ENCODE data around the gene POFUT1.

POFUT1 gene

DNA sequence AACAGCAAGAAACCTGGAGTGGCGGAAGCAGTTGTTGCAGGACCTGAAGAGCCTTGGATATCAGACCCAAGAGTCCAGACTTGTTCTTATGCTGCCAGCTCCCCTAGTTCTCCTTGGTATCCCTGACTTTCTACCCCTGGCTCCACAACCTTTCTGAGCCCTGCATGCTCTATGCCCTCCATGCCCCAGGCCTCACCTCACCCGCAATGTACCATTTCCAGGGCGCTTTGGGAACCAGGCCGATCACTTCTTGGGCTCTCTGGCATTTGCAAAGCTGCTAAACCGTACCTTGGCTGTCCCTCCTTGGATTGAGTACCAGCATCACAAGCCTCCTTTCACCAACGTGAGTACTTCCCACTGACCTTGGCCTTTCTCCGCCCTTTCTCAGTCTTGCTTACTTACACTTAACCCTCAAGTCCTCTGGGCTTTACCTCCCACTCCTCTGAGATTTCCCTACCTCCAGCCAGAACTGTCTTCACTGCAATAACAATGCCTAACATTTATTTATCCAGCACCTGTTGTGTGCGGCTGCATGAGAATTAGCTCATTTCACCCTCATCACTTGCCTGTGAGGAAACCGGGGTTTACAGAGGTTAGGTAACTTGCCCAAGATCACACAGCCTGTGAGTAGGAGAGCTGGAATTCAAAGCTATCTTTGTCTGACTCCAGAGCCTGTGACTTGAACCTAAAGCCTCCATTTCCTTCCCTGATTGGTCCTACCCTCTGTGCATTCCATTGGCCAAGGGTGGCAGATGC, 2.3 kb downstream of the POFUT1 start:
- no peaks in the 10 kb centered on the region for H3K27me3 ChIP-seq (ENCODE audit: low read depth, low read length)
- H3K9me3 ChIP-seq (ENCODE audit: control insufficient read depth in 1 of 2, low read length in 2 of 2), result no peaks in the 10 kb centered on the region
- peaks cover under 1 to 6% of the 10 kb centered on the region in 2 donors for H3K36me3 ChIP-seq (ENCODE audit: control insufficient read depth in 1 of 2, insufficient read depth in 2 of 2, low read length in 2 of 2)
- H3K4me3 ChIP-seq (ENCODE audit: low read depth in 1 of 2, low read length in 2 of 2), result no peak overlapping the region
- peaks cover 19 to 35% of the 10 kb centered on the region in 2 donors for H3K4me1 ChIP-seq (ENCODE audit: control insufficient read depth in 1 of 2, insufficient read depth in 2 of 2, low read length in 2 of 2)
- H3K27ac ChIP-seq (ENCODE audit: low read length), result no peak overlapping the region

DNA sequence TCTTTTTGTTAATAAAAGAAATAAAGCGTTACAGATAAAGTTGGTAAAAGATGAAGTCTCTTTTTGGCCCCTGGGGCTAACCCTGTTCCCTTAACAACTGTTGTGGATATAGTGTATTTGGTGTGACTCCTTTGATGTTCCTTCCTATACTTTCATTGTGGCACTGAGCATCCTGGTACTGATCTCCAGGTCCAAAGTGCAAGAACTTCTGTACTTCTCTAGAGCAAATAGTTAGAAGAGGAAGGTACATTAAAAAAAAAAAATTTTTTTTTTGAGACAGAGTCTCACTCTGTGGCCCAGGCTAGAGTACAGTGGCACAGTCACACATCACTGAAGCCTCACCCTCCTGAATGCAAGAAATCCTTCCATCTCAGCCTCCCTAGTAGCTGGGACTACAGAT, 6.2 kb downstream of the POFUT1 start:
- Histone ChIP-seq H3K27me3 (ENCODE audit: low read depth, low read length) (no peaks in the 10 kb centered on the region), H3K36me3 (ENCODE audit: control insufficient read depth in 1 of 2, insufficient read depth in 2 of 2, low read length in 2 of 2) (peaks cover 27 to 28% of the 10 kb centered on the region in 2 donors), H3K4me3 (ENCODE audit: low read depth in 1 of 2, low read length in 2 of 2) (no peak overlapping the region), H3K27ac (ENCODE audit: low read length) (no peak overlapping the region), H3K4me1 (ENCODE audit: control insufficient read depth in 1 of 2, insufficient read depth in 2 of 2, low read length in 2 of 2) (peaks cover 6% of the 10 kb centered on the region in 2 donors), H3K9me3 (ENCODE audit: control insufficient read depth in 1 of 2, low read length in 2 of 2) (no peaks in the 10 kb centered on the region)

DNA sequence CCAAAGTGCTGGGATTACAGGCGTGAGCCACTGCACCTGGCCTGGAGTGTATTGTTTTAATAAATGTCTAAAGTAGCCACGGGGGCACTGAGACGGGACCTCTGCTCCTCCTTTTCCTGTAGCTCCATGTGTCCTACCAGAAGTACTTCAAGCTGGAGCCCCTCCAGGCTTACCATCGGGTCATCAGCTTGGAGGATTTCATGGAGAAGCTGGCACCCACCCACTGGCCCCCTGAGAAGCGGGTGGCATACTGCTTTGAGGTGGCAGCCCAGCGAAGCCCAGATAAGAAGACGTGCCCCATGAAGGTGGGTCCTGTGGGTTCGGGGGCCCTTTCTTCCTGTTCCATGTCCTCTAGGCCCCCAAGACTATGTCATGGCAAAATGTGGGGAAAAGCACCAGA, 7.5 kb downstream of the POFUT1 start:
- no peaks in the 10 kb centered on the region for H3K27me3 ChIP-seq (ENCODE audit: low read depth, low read length)
- no peak overlapping the region for H3K4me3 ChIP-seq (ENCODE audit: low read depth in 1 of 2, low read length in 2 of 2)
- H3K9me3 ChIP-seq (ENCODE audit: control insufficient read depth in 1 of 2, low read length in 2 of 2), result no peaks in the 10 kb centered on the region
- peaks cover 27 to 30% of the 10 kb centered on the region in 2 donors for H3K36me3 ChIP-seq (ENCODE audit: control insufficient read depth in 1 of 2, insufficient read depth in 2 of 2, low read length in 2 of 2)
- no peak overlapping the region for H3K27ac ChIP-seq (ENCODE audit: low read length)
- peaks cover 0 to 6% of the 10 kb centered on the region in 2 donors for H3K4me1 ChIP-seq (ENCODE audit: control insufficient read depth in 1 of 2, insufficient read depth in 2 of 2, low read length in 2 of 2)

DNA sequence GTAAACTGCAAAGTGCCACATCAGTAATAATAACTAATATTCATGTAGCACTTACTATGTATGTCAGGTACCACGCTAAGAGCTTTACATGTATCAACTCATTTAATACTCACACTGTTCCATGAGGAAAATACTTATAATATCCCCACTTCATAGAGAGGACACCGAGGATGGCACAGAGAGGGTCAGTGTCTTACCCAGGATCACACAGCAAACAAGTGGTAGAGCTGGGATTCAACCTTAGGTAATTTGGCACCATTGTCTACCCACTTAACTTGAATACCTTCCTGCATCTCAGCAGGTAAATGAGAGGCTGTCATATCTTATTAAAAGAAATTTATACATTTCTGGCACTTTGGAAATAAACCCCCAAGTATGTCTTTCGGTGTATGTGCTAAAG, 8.0 kb downstream of the POFUT1 start:
- H3K4me3 ChIP-seq (ENCODE audit: low read depth in 1 of 2, low read length in 2 of 2), result no peak overlapping the region
- peaks cover 0 to 6% of the 10 kb centered on the region in 2 donors for H3K4me1 ChIP-seq (ENCODE audit: control insufficient read depth in 1 of 2, insufficient read depth in 2 of 2, low read length in 2 of 2)
- H3K27ac ChIP-seq (ENCODE audit: low read length), result no peak overlapping the region
- H3K27me3 ChIP-seq (ENCODE audit: low read depth, low read length), result no peaks in the 10 kb centered on the region
- H3K36me3 ChIP-seq (ENCODE audit: control insufficient read depth in 1 of 2, insufficient read depth in 2 of 2, low read length in 2 of 2), result peaks cover 27 to 32% of the 10 kb centered on the region in 2 donors
- H3K9me3 ChIP-seq (ENCODE audit: control insufficient read depth in 1 of 2, low read length in 2 of 2), result no peaks in the 10 kb centered on the region

DNA sequence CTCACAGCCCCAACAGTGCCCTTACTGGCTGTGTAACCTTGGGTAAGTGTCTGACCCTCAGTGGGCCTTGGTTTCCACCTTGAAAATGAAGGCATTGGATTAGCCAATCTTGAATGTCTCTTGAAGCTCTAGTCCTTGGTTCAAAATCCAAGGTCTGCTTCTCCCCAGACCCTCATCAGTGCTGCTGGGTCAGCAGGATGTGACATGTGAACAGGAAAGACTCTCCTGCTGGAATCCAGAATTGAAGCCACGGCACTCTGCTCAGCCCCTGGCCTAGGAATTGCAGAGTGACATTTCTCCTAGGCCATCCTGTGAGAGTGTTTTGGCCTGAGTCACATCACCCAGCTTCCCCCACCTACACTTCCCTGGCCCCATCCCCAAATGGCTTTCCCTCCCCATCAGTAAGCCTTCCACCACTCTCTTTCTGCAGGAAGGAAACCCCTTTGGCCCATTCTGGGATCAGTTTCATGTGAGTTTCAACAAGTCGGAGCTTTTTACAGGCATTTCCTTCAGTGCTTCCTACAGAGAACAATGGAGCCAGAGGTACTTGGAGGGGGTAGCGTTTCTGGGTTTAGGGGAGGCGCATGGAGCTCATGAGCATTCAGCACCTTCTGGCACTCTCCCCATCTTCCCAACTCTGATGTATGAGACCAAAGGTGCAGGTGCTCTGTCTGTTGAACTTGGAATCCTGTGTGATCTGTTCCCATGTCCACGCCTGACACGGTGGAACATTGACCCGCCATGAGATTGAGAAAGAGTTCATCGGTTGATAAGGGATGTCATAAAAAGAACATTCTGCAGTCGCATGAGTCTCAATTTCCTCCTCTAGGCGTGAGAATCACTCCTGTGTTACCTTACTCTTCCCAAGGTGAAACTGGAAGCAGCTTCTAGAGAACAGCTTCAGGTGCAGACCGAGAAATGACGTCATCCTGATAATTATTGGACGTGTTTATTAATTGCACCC, 8.8 kb downstream of the POFUT1 start:
- Histone ChIP-seq H3K4me3 (ENCODE audit: low read depth in 1 of 2, low read length in 2 of 2) (no peak overlapping the region), H3K27ac (ENCODE audit: low read length) (no peak overlapping the region), H3K27me3 (ENCODE audit: low read depth, low read length) (no peaks in the 10 kb centered on the region), H3K4me1 (ENCODE audit: control insufficient read depth in 1 of 2, insufficient read depth in 2 of 2, low read length in 2 of 2) (peaks cover 0 to 6% of the 10 kb centered on the region in 2 donors), H3K36me3 (ENCODE audit: control insufficient read depth in 1 of 2, insufficient read depth in 2 of 2, low read length in 2 of 2) (peaks cover 27 to 40% of the 10 kb centered on the region in 2 donors), H3K9me3 (ENCODE audit: control insufficient read depth in 1 of 2, low read length in 2 of 2) (no peaks in the 10 kb centered on the region)

DNA sequence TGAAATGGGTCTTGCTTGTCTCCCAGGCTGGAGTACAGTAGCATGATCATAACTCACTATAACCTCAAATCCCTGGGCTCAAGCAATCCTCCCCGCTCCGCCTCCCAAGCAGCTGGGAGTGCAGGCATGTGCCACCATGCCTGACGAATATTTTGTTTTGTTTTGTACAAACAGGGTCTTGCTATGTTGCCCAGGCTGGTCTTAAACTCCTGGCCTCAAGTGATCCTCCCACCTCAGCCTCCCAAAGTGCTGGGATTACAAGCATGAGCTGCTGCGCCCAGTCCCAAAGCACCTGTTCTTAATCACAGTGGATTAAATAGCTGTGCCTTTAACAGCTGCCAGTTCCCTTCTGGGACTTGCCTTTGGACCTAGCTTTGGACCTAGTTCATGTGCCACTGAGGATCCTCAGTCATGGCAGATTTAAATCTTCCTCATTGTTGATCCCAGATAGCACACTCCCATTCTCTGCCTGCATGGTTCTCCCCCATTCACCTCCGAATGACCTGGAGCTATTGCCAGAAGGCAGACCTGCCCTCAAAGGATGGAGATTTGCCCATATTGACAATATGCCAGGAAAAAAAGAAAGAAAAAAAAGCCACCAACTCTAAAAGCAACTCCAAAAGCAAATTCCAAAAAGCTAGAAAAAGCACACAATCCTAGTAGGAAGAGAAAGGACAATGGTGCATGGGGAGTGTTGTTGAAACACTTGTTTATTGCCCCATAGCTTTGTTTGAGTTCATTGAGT, 10.6 kb downstream of the POFUT1 start:
- no peaks in the 10 kb centered on the region for H3K27me3 ChIP-seq (ENCODE audit: low read depth, low read length)
- no peaks in the 10 kb centered on the region for H3K9me3 ChIP-seq (ENCODE audit: control insufficient read depth in 1 of 2, low read length in 2 of 2)
- no peak overlapping the region for H3K4me3 ChIP-seq (ENCODE audit: low read depth in 1 of 2, low read length in 2 of 2)
- peaks cover 0 to 6% of the 10 kb centered on the region in 2 donors for H3K4me1 ChIP-seq (ENCODE audit: control insufficient read depth in 1 of 2, insufficient read depth in 2 of 2, low read length in 2 of 2)
- no peak overlapping the region for H3K27ac ChIP-seq (ENCODE audit: low read length)
- H3K36me3 ChIP-seq (ENCODE audit: control insufficient read depth in 1 of 2, insufficient read depth in 2 of 2, low read length in 2 of 2), result peaks cover 33 to 58% of the 10 kb centered on the region in 2 donors

DNA sequence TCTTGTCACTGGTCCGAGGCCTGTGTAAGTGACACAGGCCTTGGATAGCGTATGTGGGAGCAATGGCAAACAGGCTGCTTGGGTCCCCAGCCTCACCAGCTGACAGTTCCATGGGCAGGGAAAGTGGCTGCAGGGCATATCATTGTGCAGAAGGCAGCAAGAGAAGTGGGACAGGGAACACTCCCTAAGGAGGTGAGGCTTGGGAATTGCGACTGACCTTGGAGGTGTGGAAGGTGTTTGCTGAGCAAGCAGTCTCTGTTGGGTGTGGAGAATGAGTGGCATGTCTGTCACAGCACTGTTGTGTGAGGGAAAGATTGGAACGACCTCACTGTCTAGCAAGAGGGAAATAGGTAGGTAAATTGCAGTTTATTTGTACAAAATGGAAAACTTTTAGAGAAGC, 16.8 kb downstream of the POFUT1 start:
- no peak overlapping the region for H3K4me3 ChIP-seq (ENCODE audit: low read depth in 1 of 2, low read length in 2 of 2)
- no peak overlapping the region for H3K27ac ChIP-seq (ENCODE audit: low read length)
- no peaks in the 10 kb centered on the region for H3K4me1 ChIP-seq (ENCODE audit: control insufficient read depth in 1 of 2, insufficient read depth in 2 of 2, low read length in 2 of 2)
- H3K9me3 ChIP-seq (ENCODE audit: control insufficient read depth in 1 of 2, low read length in 2 of 2), result no peaks in the 10 kb centered on the region
- peaks cover 26 to 62% of the 10 kb centered on the region in 2 donors for H3K36me3 ChIP-seq (ENCODE audit: control insufficient read depth in 1 of 2, insufficient read depth in 2 of 2, low read length in 2 of 2)
- no peaks in the 10 kb centered on the region for H3K27me3 ChIP-seq (ENCODE audit: low read depth, low read length)

DNA sequence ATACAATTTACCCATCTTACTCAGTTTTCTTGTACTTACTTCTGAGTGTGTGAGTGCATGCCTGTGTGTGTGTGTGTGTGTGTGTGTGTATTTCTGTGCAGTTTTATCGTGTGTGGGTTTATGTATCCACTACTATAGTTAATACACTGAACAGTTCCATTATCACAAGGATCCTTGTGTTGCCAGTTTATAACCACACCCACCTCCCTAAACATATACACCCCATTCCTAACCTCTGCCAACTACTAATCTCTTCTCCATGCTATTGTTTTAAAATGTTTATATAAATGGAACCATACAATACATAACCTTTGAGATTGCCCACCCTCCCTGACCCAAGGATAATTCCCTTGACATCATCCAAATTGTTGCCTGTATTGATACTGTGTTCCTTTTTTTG, 18.7 kb downstream of the POFUT1 start:
- Histone ChIP-seq H3K27ac (ENCODE audit: low read length) (no peak overlapping the region), H3K27me3 (ENCODE audit: low read depth, low read length) (no peaks in the 10 kb centered on the region), H3K36me3 (ENCODE audit: control insufficient read depth in 1 of 2, insufficient read depth in 2 of 2, low read length in 2 of 2) (peaks cover 37 to 66% of the 10 kb centered on the region in 2 donors), H3K9me3 (ENCODE audit: control insufficient read depth in 1 of 2, low read length in 2 of 2) (no peaks in the 10 kb centered on the region), H3K4me1 (ENCODE audit: control insufficient read depth in 1 of 2, insufficient read depth in 2 of 2, low read length in 2 of 2) (no peaks in the 10 kb centered on the region), H3K4me3 (ENCODE audit: low read depth in 1 of 2, low read length in 2 of 2) (no peak overlapping the region)

DNA sequence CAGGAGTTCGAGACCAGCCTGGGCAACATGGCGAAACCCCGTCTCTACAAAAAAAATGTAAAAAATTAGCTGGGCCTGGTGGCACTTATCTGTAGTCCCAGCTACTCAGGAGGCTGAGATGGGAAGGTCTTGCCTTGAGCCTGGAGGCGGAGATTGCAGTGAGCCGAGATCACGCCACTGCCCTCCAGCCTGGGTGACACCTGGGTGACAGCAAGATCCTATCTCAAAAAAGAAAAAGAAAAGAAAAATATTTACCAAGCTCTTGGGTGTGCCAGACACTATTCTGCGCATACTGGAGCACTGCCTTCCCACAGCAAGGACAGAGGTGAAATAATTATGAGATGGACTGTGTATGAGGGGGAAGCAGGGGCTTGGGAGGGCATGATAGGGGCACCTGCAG, 19.6 kb downstream of the POFUT1 start:
- Histone ChIP-seq H3K9me3 (ENCODE audit: control insufficient read depth in 1 of 2, low read length in 2 of 2) (no peaks in the 10 kb centered on the region), H3K4me3 (ENCODE audit: low read depth in 1 of 2, low read length in 2 of 2) (no peak overlapping the region), H3K27ac (ENCODE audit: low read length) (peak overlapping the region; percentile 28), H3K4me1 (ENCODE audit: control insufficient read depth in 1 of 2, insufficient read depth in 2 of 2, low read length in 2 of 2) (no peaks in the 10 kb centered on the region), H3K36me3 (ENCODE audit: control insufficient read depth in 1 of 2, insufficient read depth in 2 of 2, low read length in 2 of 2) (peaks cover 35 to 65% of the 10 kb centered on the region in 2 donors), H3K27me3 (ENCODE audit: low read depth, low read length) (no peaks in the 10 kb centered on the region)

DNA sequence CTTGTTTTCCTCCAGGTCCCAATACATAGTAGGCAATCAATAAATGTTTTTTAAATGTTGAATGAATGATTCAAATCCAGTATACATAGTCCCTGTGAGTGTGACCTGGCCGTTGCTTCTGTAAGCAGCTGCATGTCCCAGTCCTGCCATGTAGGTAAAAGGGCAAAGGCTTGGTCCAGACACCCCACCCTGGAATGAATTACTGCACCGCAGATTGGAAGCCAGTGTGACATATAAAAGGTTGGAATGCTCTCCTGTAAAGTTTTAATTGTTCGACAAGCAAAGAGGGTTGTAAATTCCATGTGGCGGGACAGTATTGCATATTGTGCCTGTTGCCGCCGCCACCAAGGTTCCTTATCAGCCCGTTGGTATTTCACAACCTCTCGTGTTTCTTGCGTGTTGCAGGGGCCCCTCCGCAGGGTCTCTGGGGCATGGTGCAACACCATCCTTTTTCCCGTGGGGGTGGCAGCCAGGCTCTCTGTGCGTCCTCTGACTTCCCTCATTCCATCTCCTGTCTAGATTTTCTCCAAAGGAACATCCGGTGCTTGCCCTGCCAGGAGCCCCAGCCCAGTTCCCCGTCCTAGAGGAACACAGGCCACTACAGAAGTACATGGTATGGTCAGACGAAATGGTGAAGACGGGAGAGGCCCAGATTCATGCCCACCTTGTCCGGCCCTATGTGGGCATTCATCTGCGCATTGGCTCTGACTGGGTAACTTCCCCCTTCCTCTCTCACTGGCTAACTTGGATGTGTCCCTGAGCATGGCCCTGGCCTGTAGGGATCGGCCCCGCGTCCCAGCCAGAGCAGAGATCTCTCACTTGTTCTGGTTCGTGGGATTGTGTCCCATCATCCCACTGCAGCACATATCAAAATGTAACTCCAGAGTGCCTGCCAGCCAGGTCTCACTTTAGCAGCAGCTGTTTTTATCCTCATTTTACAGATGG, 20.3 kb downstream of the POFUT1 start:
- Histone ChIP-seq H3K4me3 (ENCODE audit: low read depth in 1 of 2, low read length in 2 of 2) (no peak overlapping the region), H3K9me3 (ENCODE audit: control insufficient read depth in 1 of 2, low read length in 2 of 2) (no peaks in the 10 kb centered on the region), H3K4me1 (ENCODE audit: control insufficient read depth in 1 of 2, insufficient read depth in 2 of 2, low read length in 2 of 2) (no peaks in the 10 kb centered on the region), H3K27me3 (ENCODE audit: low read depth, low read length) (no peaks in the 10 kb centered on the region), H3K36me3 (ENCODE audit: control insufficient read depth in 1 of 2, insufficient read depth in 2 of 2, low read length in 2 of 2) (peaks cover 28 to 64% of the 10 kb centered on the region in 2 donors), H3K27ac (ENCODE audit: low read length) (peak overlapping the region; percentile 28)

Measured in muscle layer of duodenum (tissue), 2 donors.